NCI-H524 (cell line): ENCODE results near the gene CDH10.
A peak's percentile ranks its signal among the peaks of the same experiment; 100 is the strongest.

Experiments used
- DNase-seq, 2 experiments: peaks; one replicate each; lab custom pipeline; 2025; lab: John Stamatoyannopoulos, UW

Gene CDH10

GRCh38 chr5:24480952-24481351 is 163.8 kb downstream of the CDH10 start:
- no peak for DNase-seq

- no peak for DNase-seq
Measured at GRCh38 chr5:24477958-24478357, 166.8 kb downstream of the CDH10 start.

DNA sequence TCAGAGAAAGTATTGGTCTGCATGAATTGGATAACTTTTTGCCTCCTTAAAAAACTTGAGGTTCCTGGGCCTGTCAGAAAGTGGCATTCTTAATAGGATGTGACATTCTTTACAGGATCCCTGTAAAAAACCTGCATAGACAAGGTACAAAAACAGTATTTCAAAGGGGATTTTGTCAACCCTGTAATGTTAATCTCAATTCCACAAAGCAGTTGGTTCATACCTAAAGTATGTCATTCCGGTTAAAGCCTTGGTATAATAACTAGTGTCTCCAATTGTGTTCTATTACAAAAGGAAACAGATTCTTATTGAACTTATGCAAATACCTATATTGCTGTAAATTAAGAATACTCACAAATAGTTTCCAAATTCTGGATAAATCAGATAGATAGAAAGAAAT is 169.7 kb downstream of the CDH10 start:
- DNase-seq = no peak

GRCh38 chr5:24474685-24475084 is 170.1 kb downstream of the CDH10 start:
- DNase-seq = no peak

GRCh38 chr5:24472518-24472917 is 172.3 kb downstream of the CDH10 start:
- no peak for DNase-seq

DNA sequence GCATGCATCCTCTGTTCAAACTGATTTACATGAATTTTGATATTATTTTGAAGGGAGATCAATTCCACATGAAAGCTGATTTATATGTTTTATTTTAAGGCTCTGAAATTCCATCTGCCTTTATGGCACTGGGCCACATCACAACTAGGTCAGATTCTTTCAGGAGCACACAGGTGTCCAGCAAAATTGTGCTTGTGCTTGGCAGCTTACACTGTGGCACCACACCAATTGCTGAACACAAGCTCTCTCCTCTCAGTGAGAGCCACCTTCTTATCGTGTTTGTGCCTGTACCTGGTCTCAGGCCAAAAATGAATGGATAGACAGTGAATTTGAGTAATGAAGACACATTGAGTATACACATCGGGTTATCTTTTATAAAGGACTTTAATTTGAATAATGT is 200.4 kb downstream of the CDH10 start:
- peak in 1 of 2 experiments; percentile 4 for DNase-seq

GRCh38 chr5:24439465-24439864 is 205.3 kb downstream of the CDH10 start:
- DNase-seq = no peak
